K562 (cell line): ENCODE results near the gene PBRM1. TPM values are rescaled to one million over a fixed set of nuclear protein-coding genes. Genes with fewer than 3 reads are reported as not detected.
A peak's percentile ranks its signal among the peaks of the same experiment; 100 is the strongest.

ENCODE experiments used
- CHCHD3 ChIP-seq: fragments of 250-450 bp; sonication (Bioruptor Pico); IDR thresholded peaks from 2 replicates; pipeline ENCODE4 v2.1.2; 2022; ENCODE audit warnings: mild to moderate bottlenecking
- FOS ChIP-seq: IDR thresholded peaks from 3 replicates; pipeline ENCODE4 v1.6.1; 2011; ENCODE audit not compliant: insufficient read length; ENCODE audit errors: extremely low read depth
- FOXK2 ChIP-seq, 2 experiments: fragments of 450-650 bp; IDR thresholded peaks in 1 of 2; conservative IDR thresholded peaks in 1 of 2; 2 replicates each; pipeline ENCODE4 v1.6.1; 2016; ENCODE audit warnings: low read depth in 2 of 2, mild to moderate bottlenecking in 1 of 2
- HINFP ChIP-seq: fragments of 450-650 bp; conservative IDR thresholded peaks from 2 replicates; pipeline ENCODE4 v1.6.1; 2016; ENCODE audit warnings: missing genetic modification characterization, low read depth, mild to moderate bottlenecking, control low read depth, missing compliant biosample characterization
- JUN ChIP-seq, 2 experiments: sonication (generic) in 1 of 2; formaldehyde crosslinking in 1 of 2; IDR thresholded peaks; 2 replicates each; pipeline versions ENCODE4 v1.6.1 to v1.8.0; 2012 to 2022; ENCODE audit warnings: borderline replicate concordance in 2 of 2, mild to moderate bottlenecking in 2 of 2, improper control_type of control experiment in 1 of 2, low read depth in 1 of 2, low read length in 1 of 2, missing genetic modification reagents in 1 of 2
- NFATC3 ChIP-seq: fragments of 450-650 bp; IDR thresholded peaks from 2 replicates; pipeline ENCODE4 v1.6.1; 2017; ENCODE audit warnings: mild to moderate bottlenecking
- NRF1 ChIP-seq, 2 experiments: fragments of 450-650 bp; IDR thresholded peaks in 1 of 2; conservative IDR thresholded peaks in 1 of 2; 2 replicates each; pipeline ENCODE4 v1.6.1; 2014; ENCODE audit warnings: mild to moderate bottlenecking in 2 of 2
- SOX6 ChIP-seq: fragments of 450-650 bp; IDR thresholded peaks from 2 replicates; pipeline ENCODE4 v1.6.1; 2014; ENCODE audit warnings: mild to moderate bottlenecking
- TCFL5 ChIP-seq: fragments of 250-450 bp; sonication (Bioruptor Pico); conservative IDR thresholded peaks from 2 replicates; pipeline ENCODE4 v1.6.1; 2021; ENCODE audit warnings: mild to moderate bottlenecking, moderate library complexity, matching md5 sums
- TRIM25 ChIP-seq: fragments of 450-650 bp; IDR thresholded peaks from 2 replicates; pipeline ENCODE4 v1.7.0; 2016; ENCODE audit warnings: borderline replicate concordance
- XRCC5 ChIP-seq: fragments of 200-400 bp; formaldehyde crosslinking; IDR thresholded peaks from 2 replicates; pipeline ENCODE4 v1.6.1; 2017; ENCODE audit warnings: low read depth, mild to moderate bottlenecking, low read length
- polyA plus RNA-seq, 8 experiments: library from polyadenylated mRNA; depleted of rRNA in 4 of 8; stranded (reverse) in 5 of 8; unstranded in 3 of 8; fragments of >200 nt; fragmentation: Nextera tagmentation in 2 of 8; fragmentation: Illumina TruSeq in 1 of 8; extraction: Ambion mirVana in 2 of 8; extraction: Trizol in 1 of 8; gene quantifications; 2 replicates each; pipeline versions ENCODE4 v1.2.1 to v1.2.3, GENCODE V29; 2011 to 2014; ENCODE audit warnings: inconsistent platforms in 1 of 8, missing spikeins in 1 of 8
- total RNA-seq, 7 experiments: library from RNA; depleted of rRNA in 6 of 7; stranded (reverse); fragments of >200 nt in 6 of 7; fragmentation: Illumina TruSeq in 2 of 7; extraction: Trizol in 2 of 7; gene quantifications; 2 replicates each; pipeline versions ENCODE4 v1.2.1 to v1.2.3, GENCODE V29; 2011 to 2021; ENCODE audit warnings: low replicate concordance in 1 of 7
- TF ChIP-seq, protein P1 (sequence below), 2 experiments: fragments of 250-450 bp in 1 of 2; fragments of 450-650 bp in 1 of 2; sonication (Bioruptor Pico) in 1 of 2; IDR thresholded peaks; 2 replicates each; pipeline versions ENCODE4 v1.6.1 to v1.8.0; 2016 to 2021; ENCODE audit warnings: mild to moderate bottlenecking in 2 of 2, moderate library complexity in 2 of 2, missing compliant biosample characterization in 1 of 2, missing genetic modification characterization in 1 of 2

The PBRM1 gene
- total and polyA plus RNA-seq, 9 of the 15 experiments (the other 6 are each of a cell fraction or from before 2014, with no cell fraction given) = 3.9 to 31.8 (median 19.0) TPM

GRCh38 chr3:52694528-52695189 is 8.9 kb upstream of the PBRM1 start (continued):
- TF ChIP-seq TRIM25 = no peak
- TF ChIP-seq HINFP (tag) = no peak
- TF ChIP-seq SOX6 = peak; percentile 75
- TF ChIP-seq, protein P1, sequence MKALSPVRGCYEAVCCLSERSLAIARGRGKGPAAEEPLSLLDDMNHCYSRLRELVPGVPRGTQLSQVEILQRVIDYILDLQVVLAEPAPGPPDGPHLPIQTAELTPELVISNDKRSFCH (CRISPR knock-in tag; IDR thresholded peaks at IDR 0.05) = no peak
- TF ChIP-seq, protein P1 (tag; IDR thresholded peaks at IDR 0.05) = no peak
- no peak for TF ChIP-seq XRCC5
- TF ChIP-seq CHCHD3 = no peak
- peak; percentile 33 to 59; a peak in 2 of 4 replicates for TF ChIP-seq FOXK2 (conservative IDR thresholded peaks at IDR 0.05 in 1 of 2, IDR thresholded peaks at IDR 0.05 in 1 of 2; ENCODE audit: low read depth in 2 of 2)
- TF ChIP-seq JUN (IDR thresholded peaks at IDR 0.05; ENCODE audit: borderline replicate concordance, low read depth, low read length) = 0 out of 2 replicates have a peak, but pooled peaks have one; percentile 29
- no peak for TF ChIP-seq JUN (CRISPR knock-in tag; IDR thresholded peaks at IDR 0.05; ENCODE audit: borderline replicate concordance)
- no peak for TF ChIP-seq TCFL5 (CRISPR knock-in tag)
- TF ChIP-seq NFATC3 = 0 out of 2 replicates have a peak, but pooled peaks have one; percentile 37
- peak; percentile 43 to 55; a peak in 3 of 4 replicates for TF ChIP-seq NRF1 (conservative IDR thresholded peaks at IDR 0.05 in 1 of 2, IDR thresholded peaks at IDR 0.05 in 1 of 2)
- TF ChIP-seq FOS = no peak
